Hindlimb muscle (tissue), 1 donor: Measurements from ENCODE around the gene ATP8B4. TPM values are rescaled to one million over a fixed set of nuclear protein-coding genes. Genes with fewer than 3 reads are reported as not detected.
"Not testable (repeated sequence)": the region's sequence is repeated elsewhere in the genome, so short reads cannot be mapped to it uniquely, and the experiment has no call there.

Source experiments
- DNase-seq: peaks from one replicate; pipeline ENCODE4 v3.0.0-alpha.2; 2013
- polyA plus RNA-seq: library from polyadenylated mRNA; unstranded; fragments of 120-200 nt; gene quantifications from one replicate; pipeline ENCODE4 v1.2.1, GENCODE V29; 2013; ENCODE audit not compliant: insufficient read length

The ATP8B4 gene
- polyA plus RNA-seq, 1 donor: 4.3 TPM

DNA sequence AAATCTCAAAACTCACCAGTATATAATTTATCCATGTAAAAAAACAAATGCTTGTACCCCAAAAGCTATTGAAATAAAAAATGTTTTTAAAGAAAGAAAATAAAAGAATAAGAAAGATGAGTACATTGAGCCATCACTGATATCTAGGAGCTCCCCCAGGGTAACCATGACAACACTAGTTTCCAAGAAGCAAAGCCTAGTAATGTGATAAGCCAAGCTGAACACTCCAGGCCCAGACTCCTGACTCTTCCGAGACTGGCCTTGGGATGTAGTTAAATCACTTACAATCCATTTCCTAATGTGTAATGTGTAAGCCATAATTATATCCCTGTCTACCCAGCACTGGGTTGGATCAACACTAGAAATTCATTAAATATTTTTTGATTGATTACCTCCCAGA is 21.1 kb upstream of the ATP8B4 start:
- no peak for DNase-seq

DNA sequence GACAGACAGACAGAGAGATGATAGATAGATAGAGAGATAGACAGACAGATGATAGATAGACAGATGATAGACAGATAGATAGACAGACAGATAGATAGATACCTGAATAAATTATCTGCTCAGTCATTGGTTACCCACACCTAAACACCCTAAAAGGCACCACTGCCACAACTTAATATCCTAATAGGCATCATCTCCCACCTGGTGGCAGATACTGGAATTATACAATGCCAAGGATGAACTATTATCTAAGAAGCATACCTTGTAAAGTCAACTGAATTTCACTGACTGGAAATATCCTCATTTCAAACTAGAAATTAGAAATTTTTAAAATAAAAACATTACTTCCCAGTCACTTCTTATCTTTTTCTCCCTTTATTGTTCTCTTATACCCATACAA is 19.4 kb upstream of the ATP8B4 start:
- DNase-seq: no peak

DNA sequence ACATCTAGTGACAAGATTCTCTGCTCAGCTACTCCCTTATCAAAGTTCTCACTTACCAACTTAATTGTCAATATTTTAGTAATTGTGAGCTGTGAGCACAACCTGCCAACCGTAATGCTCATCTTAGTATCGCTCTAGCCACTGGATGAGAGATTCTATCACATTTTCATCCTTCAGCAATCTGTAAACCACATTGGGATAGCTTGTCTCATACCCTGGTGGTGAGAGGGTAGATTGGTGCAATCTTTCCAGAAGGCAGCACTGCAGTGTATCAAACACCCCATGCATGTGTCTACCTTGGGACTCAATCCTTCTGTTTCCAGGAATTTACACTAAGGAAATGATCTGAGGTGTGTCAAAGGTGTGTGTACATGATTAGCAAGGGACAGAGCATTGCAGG is 18.9 kb upstream of the ATP8B4 start:
- no peak for DNase-seq

DNA sequence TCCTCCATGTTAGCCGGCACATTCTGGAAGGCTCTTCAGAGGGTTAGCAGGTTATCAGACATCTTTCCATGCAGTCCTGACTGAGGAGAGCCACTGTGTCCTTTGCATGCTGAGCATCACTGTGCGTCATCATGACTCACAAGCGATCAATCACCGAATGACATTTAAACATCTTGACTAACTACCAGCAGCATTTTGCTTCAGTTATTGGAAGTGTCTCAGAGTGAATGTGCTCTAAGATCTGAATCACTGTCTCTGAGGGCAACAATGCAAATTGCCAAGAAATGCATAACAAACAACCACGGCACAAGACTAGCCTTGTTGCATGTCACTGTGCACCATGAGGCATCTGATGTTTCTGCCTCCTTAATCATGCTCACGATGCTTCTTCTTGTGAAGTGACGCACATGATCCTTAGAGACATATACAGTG is 18.3 kb upstream of the ATP8B4 start:
- DNase-seq: no peak

DNA sequence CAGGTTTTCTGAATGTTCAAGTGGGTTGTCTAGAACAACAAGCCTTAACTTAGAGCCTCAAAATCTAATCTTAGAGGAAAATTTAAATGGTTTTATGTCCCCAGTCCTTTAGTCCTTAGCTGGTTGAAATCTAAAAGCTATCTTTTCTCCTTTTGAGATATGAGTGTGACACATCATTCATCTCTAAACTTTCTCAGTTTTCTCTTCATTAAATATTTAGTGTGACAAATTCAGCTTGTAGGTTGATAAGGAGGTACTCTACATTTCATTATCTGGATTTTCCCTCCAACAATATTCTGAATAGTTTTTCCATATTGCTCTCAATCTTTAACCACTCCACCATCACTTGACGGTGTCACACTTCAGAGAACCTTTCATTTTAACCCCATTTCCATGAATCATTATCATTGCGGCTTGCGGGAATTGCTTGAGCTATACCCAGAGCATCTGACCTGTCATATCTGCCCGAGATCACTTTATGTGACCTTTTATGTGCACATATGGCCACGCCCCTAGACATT is 16.1 kb upstream of the ATP8B4 start:
- no peak for DNase-seq

DNA sequence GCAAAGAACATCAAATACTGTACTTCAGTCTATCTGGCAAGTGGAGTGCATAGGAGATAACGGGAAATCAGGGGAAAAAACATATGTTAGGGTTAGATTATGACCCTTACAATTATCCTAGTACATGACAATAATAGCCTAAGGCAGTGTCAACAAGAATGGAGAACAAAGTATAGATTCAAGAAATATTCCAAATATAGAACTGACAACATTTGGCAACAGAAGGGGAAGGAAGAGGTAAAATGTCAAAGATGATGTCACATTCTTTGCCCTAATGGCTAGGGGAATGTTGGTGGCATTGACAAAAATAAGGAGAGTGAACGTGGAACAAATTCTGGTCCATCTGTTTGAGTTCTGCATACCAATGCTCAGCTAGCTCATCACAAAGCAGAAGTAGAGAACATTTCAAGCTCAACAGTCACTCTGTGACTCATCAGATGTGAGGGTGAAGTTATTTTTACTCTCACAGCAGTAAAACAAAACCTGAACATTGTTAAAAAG is 15.5 kb upstream of the ATP8B4 start:
- DNase-seq: no peak

DNA sequence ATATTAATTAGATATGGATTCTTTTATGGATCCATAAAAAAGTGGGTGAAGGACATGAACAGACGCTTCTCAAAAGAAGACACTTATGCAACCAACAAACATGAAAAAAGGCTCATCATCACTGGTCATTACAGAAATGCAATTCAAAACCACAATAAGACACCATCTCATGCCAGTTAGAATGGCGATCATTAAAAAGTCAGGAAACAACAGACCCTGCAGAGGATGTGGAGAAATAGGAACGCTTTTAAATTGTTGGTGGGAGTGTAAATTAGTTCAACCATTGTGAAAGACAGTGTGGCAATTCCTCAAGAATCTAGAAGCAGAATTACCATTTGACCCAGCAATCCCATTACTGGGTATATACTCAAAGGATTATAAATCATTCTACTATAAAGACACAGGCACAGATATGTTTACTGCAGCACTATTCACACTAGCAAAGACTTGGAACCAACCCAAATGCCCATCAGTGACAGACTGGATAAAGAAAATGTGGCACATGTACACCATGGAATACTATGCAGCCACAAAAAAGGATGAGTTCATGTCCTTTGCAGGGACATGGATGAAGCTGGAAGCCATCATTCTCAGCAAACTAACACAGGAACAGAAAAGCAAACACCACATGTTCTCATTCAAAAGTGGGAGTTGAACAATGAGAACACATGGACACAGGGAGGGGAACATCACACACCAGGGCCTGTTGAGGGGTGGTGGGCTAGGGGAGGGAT is 13.4 kb upstream of the ATP8B4 start:
- DNase-seq: not testable (repeated sequence)

DNA sequence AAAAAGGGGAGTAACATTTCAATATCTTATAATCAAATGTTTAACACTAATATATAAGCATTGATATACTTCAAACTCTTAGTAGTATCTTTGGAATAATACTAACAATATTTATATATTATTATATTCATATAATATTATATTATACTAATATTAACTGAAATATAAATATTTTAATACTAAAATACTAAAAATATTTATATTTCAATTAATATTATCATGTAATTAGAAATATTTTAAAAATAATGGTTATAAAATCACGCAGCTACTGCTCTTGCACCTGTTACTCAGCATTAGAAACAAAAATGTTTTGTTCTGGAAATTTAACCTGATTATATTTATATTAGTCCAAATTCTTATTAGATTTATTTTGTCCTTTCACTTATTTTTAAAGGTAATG is 12.6 kb upstream of the ATP8B4 start:
- no peak for DNase-seq

DNA sequence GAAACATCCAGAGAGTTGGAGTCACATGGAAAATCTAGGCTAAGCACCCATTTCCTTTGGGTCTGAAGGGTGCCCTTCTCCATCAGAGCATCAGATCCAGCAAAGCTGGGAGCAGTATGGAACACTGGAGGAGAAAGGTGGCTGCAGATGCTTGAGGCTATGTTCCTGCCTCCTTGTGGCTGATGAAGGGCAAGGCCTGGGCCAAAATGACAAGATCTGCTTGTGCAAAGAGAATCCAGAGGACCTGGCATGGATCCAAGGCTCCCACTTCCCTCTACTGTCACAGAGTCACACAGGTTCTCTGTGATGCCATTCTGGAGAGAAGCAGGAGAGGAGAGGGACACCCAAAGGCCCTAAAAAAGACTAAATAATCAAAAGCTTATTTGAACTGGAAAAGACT is 9.2 kb upstream of the ATP8B4 start:
- no peak for DNase-seq

DNA sequence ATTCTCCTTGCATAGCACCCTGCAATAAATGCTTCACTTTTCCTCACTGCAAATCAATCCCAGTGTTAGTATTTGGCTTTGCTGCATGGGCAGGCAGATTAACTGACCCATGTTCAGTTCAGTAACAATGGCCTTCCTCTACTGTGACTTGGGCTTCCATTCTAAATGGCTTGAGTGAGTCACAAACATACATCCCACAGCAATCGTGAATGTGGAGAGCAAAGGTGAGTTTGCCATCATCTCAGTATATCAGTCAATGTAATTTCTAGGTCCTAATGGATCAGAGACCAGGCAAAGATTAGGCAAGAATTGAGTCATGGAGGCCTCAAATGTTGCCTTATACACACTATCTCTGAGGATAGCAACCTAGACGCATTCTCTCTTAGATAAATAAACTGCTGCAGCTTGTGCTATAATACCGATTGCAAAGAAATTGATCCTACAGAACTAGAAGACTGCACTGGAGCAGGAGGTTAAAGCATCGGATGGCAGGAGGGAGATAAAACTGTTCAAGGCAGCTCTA is 8.3 kb upstream of the ATP8B4 start:
- no peak for DNase-seq

DNA sequence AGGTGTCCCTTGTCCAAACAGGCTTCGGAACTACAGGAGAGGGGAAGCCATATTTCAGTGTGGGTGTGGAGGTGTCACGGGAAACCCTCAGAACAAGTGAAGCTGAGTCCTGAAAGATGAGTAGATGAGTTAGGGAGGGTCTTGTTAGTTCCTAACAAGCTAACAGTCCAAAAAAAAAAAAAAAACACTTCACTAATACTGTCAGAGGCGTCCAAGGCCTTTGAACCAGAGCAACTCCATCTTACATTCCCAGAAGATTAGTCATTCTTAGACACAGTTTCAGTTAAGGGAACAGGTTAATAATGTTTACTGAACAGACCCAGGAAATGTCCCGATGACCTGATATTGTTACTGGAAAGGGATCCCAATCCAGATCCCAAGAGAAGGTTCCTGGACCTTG is 7.0 kb upstream of the ATP8B4 start:
- DNase-seq: no peak

DNA sequence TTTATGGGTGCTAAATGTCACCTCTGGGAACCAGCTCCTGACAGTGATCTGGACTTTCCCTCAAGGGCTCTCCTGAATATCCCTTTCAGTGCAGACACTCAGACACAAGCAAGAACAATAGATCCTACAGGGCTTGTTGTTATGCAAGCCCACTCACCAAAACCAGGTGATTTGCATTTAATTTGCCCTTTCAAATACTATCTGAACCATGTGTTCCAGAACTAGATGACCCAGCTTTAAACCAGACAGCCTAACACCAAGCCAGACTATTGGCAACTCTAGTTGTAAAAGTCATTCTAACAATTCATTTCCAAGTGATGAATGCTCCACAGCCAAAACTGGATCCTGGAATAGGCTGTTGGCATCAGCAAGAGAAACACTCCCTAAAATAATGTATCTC is 5.6 kb upstream of the ATP8B4 start:
- DNase-seq: no peak

DNA sequence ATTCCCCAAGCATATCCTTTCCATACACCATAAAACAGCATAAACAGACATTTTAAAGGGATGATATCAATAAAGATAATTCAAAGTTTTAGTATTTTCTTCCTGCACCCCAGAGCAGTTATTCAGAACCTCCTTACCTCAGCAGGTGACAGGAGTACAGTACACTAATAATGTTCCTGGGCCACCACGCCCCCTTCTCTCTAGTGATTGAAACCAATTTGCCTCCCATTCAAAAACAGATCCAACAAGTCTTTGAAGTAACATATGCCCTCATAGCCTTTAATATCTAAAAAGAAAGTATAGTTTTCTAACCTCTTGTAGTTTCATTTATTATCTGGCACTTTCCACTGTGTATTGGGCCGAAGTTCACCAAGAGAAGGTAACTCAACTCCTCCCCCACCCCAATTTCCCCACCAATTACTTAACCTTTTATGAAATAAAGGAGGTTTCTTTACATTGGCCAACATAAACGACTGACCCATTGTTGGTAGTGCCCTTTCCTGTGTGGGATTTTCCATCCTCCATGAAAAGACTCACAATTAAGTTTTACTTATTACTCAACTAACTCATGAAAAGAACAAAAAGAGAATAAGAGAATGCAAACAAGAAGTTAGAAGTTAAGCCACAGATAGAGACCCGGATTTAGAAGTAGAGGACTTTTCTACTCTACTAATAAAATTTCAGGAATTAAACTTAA is 5.0 kb upstream of the ATP8B4 start:
- no peak for DNase-seq

DNA sequence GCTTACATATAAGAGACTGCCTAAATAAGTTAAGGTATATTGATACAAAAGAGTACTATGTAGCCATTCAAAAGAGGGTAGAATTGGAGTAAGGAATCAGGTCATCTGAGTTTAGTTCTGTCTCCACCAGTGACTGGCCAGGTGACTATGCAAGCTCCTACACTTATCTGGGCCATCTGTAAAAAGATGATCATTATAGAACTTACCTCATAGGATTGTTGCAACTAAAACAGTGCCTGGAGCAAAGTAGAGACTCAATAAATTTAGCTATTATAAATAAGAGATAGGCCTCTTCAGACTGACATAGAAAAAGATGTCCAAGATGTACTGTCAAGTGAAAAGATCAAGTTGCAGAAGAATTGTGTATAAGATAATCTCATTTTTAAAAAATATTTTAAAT is 1.7 kb upstream of the ATP8B4 start:
- DNase-seq: no peak

DNA sequence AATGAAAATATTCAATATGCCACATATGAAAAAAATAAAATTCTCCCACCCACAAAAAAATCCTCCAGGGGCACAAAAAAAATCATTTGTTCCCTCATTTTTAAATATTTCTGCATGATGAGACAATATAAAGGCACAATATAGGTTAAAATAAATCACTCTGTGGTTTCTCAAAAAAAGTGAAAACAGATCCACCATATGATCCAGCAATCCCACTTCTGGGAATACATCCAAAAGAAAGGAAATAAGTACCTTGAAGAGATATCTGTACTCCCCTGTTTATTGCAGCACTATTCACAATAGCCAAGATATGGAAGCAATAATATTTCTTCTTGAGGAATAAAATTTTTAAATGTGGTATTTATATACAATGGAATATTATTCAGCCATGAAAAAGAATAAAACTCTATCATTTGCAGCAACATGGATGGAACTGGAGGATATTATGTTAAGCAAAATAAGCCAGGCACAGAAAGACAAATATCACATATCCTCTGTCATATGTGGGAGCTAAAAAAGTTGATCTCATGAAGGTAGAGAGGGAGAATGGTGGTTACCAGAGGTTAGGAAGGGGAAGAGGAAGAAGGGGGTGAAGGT is 1.5 kb downstream of the ATP8B4 start:
- DNase-seq: no peak

DNA sequence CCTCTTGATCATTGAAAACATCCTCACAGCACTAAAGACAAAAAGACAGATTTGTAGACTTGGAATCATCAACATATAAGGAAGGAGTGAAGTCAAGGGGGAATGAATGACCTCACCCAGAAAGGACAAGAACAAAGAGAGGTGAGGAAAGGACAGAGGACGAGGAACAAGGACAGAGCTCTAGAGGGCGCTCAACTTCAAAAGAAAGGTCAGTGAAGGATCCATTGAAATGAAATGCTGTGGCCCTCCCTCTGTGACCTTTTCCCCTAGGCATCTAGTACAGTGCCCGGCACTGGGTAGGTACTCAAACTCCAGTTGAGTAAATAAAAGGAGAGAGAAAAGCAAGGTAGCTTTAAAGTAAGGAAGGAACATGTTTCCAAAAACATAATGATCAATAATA is 2.6 kb downstream of the ATP8B4 start:
- DNase-seq: no peak

DNA sequence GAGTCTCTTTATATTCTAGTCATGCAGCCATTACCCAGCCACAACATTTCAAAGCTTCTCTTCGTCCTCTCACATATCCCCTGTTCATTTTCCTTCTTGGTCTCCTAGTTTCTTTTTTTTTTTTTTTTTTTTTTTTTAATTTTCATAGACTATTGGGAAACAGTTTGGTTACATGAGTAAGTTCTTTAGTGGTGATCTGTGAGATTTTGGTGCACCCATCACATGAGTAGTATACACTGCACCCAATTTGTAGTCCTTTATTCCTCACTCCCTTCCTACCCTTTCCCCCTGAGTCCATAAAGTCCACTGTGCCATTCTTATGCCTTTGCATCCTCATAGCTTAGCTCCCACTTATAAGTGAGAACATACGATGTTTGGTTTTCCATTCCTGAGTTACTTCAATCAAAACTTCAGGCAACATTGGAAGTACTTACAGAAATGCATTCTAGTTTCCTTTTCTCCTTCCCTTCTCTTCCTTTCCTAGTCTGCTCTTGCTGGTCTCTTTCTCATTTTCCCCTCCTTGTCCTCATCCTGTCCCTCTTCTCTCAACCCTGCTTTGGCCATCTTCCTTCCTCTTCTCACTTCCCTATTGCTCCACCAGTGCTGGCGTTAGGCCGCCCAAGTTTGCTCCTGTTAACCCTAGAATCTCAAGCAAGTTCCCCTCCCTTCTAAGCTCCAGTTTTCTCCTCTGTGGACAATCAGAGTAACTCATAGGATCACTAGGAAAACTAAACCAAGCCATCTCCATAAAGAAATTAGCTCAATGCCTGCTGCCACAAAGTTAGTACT is 4.8 kb downstream of the ATP8B4 start:
- no peak for DNase-seq

DNA sequence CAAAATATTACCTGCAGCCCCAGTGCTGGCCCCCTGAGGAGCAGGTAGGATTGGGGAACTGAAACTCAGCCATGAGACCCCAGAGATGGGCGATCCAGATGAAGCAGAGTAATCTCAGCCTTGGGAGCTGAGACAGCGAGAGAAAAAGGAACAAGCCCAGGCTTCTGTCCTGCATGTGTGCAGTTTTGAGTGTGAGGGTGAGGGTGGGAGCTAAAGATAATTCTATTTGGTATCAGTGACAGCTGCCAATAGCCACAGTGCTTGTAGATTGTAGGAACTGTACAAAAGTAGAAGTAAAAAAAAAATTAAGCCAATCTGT is 5.9 kb downstream of the ATP8B4 start:
- DNase-seq: no peak

DNA sequence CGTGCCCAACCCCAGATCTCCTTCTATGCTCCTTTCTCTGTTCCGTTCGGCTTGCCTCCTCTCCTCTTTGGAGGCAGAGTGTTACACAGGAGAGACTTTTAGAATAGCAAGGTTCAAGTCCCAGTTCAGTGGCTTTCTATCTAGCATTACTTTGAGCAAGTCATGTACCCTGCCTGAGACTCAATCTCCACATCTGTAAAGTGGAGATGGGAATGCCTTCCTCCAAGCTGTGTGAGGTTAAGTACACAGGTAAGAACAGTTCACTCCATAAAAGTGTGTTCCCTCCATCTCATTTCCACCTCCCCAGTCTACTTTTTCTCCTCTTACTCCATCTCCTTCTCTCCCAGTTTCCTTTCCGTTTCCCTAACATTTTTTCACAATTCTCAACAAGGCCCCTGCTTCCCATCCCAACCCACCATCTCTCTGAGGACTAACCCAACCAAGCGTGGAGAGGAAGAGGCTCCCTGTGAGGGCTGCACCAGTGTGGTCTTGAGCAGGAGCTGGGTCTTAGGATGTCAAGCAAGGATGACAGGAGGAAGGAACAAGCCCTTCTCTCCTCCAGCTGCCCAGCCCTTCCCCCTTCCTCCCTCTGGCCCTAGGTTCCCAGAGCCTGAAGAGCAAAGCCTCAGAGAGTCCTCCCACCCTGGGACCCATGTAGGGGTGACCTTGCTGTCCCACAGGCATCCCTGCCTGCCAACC is 6.4 kb downstream of the ATP8B4 start:
- no peak for DNase-seq

DNA sequence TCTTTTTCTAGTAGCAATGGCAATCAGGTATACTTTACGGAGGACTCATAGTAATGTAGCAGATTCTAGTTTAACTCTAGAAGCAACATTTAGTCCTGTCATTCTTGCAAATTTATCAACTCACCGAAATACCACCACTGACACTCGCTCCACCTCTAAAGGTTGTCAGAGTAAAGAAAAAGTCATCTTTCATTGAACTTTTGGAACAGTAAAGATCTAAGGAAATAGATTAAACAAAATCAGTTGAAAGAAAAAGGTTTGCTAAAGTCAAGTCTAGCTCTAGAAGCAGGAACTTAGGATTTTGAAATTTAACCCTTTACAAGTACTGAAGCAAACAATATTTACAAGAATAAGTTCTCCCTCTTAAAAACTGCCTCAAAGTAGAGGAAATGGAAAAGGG is 8.7 kb downstream of the ATP8B4 start:
- DNase-seq: no peak

DNA sequence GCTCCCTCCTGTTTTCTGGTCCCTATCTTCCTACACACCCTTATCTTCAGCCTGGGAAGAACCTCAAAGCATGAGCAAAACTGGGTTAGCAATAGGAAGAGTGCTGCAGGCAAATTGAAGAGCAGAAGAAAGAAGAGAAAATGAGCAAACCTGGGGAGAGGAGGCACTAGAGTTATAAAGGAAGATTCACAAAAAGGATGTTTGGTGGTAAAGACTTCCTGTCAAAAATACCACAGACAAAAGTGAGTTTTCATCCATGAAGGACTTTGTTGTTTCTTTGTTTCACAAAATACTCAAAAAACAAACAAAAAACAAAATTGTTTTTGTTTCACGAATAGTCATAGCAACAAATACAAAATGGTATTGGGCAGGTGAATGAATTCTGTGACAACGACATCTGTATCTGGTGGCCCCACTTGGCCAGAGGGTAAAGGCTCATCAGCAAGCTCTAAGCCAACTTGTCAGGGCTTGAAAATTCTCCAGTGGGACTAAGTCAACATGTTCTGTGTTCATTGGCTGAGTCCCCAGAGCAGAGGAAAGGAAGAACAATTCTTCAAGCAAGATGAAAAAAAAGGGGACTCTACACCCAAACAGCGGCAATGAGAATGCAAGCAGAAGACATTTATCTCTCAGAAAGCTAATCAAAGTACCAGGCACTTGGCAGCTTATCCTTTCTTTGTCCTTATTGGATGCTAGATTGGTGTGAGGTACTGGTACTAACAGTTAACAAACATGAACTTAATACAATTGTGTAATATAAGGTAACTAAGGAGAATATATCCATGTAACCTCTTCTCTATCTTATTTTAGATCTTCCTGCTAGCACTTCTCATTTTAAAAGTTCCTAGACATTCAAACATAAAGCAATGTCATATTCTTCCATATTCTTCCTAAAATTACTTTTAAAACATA is 9.7 kb downstream of the ATP8B4 start:
- no peak for DNase-seq
